ENCODE measurements around the gene ZIC5.
A peak's percentile ranks its signal among the peaks of the same experiment; 100 is the strongest.

The ZIC5 gene

DNA sequence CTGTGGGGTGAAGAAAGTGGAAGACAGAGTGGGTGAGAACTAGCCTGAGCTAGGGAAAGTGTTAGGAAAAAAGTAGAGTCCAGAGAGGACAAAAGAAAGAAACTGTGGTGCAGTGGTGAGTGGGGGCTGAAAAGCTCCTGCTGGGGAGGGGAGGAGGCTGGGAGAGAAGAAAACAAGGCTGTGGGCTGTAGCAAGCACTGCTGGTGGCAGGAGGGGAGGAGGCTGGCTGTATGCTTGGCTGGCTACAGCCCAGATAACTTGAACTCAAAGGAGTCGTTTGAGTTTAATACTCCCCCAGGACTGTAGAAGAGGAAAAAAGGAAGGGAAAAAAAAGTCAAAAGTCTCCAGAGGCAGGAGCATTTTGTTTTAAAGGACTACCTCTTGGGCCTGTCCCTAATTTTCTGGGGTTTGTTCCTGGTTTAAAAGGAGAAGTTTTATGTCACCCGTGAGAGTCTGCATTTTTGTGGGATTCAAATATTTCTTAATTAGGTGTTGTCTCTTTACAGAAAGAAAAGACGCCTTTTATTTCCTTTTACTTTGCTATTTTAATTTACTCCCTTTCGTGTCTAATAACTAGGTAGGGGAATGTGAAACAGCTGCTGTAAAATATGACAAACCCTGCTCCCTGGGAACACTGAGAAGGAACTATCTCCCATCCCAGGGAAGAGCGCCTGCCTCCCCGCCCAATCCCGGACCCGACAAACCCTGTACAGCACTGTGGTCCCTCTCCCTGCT, 21.7 kb downstream of the ZIC5 start:
- Histone ChIP-seq H3K4ac (ENCODE audit: low read length) (no peak overlapping the region), H3K79me1 (ENCODE audit: low read depth, low read length) (no peaks in the 10 kb centered on the region), H3K18ac (ENCODE audit: low read length) (peak overlapping the region; percentile 35), H2AFZ (ENCODE audit: low read length) (peak overlapping the region; percentile 46), H3K27me3 (ENCODE audit: control insufficient read depth in 3 of 3, insufficient read depth in 3 of 3, low read depth in 1 of 3, low read length in 3 of 3) (no peaks in the 10 kb centered on the region), H4K8ac (ENCODE audit: low read depth, low read length) (no peak overlapping the region), H2BK12ac (ENCODE audit: low read length) (no peak overlapping the region), H3K36me3 (replicated peaks in 1 of 2; ENCODE audit: control insufficient read depth in 2 of 2, insufficient read depth in 2 of 2, low read length in 2 of 2) (no peaks in the 10 kb centered on the region), H3K9ac (ENCODE audit: low read depth, low read length, poor library complexity) (no peak overlapping the region), H3K27ac (replicated peaks; ENCODE audit: low read length) (no peak overlapping the region), H3K4me2 (ENCODE audit: insufficient read depth, low read length, poor library complexity, severe bottlenecking) (no peak overlapping the region), H2AK5ac (ENCODE audit: low read depth, low read length) (no peak overlapping the region), H2BK120ac (ENCODE audit: low read depth, low read length) (no peak overlapping the region), H3K23ac (ENCODE audit: low read depth, low read length, poor library complexity) (no peak overlapping the region), H3K14ac (ENCODE audit: low read length) (no peak overlapping the region), H3K4me3 (ENCODE audit: low read length in 2 of 2) (no peak overlapping the region), H2BK15ac (ENCODE audit: low read length) (no peak overlapping the region), H2BK5ac (ENCODE audit: low read length) (no peak overlapping the region), H3K9me3 (replicated peaks in 1 of 2; ENCODE audit: control insufficient read depth in 2 of 2, insufficient read depth in 1 of 2, low read depth in 1 of 2, low read length in 2 of 2) (no peaks in the 10 kb centered on the region), H4K91ac (ENCODE audit: low read depth, low read length, poor library complexity) (no peak overlapping the region), H3K4me1 (ENCODE audit: control insufficient read depth in 2 of 2, insufficient read depth in 1 of 2, low read depth in 1 of 2, low read length in 2 of 2) (peaks cover 5 to 19% of the 10 kb centered on the region in 2 donors)
- DNase-seq (ENCODE audit: low spot score): no peak
- no CpG with 5 or more reads among the region's 8 CpGs for WGBS, 2 donors (ENCODE audit: extremely low coverage in 2 of 2, insufficient read length in 2 of 2, insufficient replicate concordance in 1 of 2)

DNA sequence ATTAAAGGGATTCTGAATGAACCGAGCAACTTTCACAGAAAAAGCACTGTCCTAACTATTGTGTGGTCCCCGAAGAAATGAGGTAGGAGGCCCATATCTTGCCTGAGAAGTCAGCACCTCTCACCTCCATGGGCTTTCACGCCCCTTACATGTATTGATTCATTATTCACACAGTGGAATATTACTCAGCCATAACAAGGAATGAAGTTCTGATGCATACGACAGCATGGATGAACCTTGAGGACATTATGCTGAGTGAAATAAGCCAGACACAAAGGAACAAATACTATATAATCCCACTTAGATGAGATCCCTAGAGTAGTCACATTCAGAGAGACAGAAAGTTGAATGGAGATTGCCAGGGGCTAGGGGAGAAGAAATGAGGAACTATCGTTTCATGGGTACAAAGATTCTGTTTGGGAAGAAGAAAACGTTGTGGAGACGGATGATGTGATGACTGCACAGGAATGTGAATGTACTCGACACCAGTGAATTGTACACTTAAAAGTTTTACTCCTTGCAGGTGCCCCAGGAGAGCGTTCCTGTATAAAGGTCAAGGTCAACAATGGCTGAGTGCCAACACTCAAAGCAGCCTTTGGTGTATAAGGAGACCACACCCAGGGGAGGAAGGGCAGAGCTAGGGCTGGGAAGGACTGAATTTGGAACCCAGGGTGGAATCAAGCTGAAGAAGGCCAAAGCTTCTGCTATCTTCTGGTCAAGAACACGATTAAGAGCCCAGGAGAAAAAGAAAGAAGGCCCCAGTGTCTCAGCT, 22.5 kb downstream of the ZIC5 start:
- no peak overlapping the region for H3K4me2 ChIP-seq (ENCODE audit: insufficient read depth, low read length, poor library complexity, severe bottlenecking)
- peak overlapping the region; percentile 46 for H2AFZ ChIP-seq (ENCODE audit: low read length)
- peaks cover 5 to 19% of the 10 kb centered on the region in 2 donors for H3K4me1 ChIP-seq (ENCODE audit: control insufficient read depth in 2 of 2, insufficient read depth in 1 of 2, low read depth in 1 of 2, low read length in 2 of 2)
- no peak overlapping the region for H3K4me3 ChIP-seq (ENCODE audit: low read length in 2 of 2)
- H2BK120ac ChIP-seq (ENCODE audit: low read depth, low read length): no peak overlapping the region
- no peaks in the 10 kb centered on the region for H3K36me3 ChIP-seq (replicated peaks in 1 of 2; ENCODE audit: control insufficient read depth in 2 of 2, insufficient read depth in 2 of 2, low read length in 2 of 2)
- H2BK5ac ChIP-seq (ENCODE audit: low read length): no peak overlapping the region
- H3K27ac ChIP-seq (replicated peaks; ENCODE audit: low read length): no peak overlapping the region
- no peaks in the 10 kb centered on the region for H3K79me1 ChIP-seq (ENCODE audit: low read depth, low read length)
- no peak overlapping the region for H4K91ac ChIP-seq (ENCODE audit: low read depth, low read length, poor library complexity)
- no peaks in the 10 kb centered on the region for H3K27me3 ChIP-seq (ENCODE audit: control insufficient read depth in 3 of 3, insufficient read depth in 3 of 3, low read depth in 1 of 3, low read length in 3 of 3)
- H3K18ac ChIP-seq (ENCODE audit: low read length): no peak overlapping the region
- H3K4ac ChIP-seq (ENCODE audit: low read length): no peak overlapping the region
- 100% methylated on average over 2 of the region's 10 CpGs; no CpG with 5 or more reads in 1 of the 2 donors for WGBS, 2 donors (ENCODE audit: extremely low coverage in 2 of 2, insufficient read length in 2 of 2, insufficient replicate concordance in 1 of 2)
- no peak overlapping the region for H4K8ac ChIP-seq (ENCODE audit: low read depth, low read length)
- H2BK15ac ChIP-seq (ENCODE audit: low read length): no peak overlapping the region
- DNase-seq (ENCODE audit: low spot score): no peak
- H2BK12ac ChIP-seq (ENCODE audit: low read length): no peak overlapping the region
- H2AK5ac ChIP-seq (ENCODE audit: low read depth, low read length): no peak overlapping the region
- no peaks in the 10 kb centered on the region for H3K9me3 ChIP-seq (replicated peaks in 1 of 2; ENCODE audit: control insufficient read depth in 2 of 2, insufficient read depth in 1 of 2, low read depth in 1 of 2, low read length in 2 of 2)
- H3K14ac ChIP-seq (ENCODE audit: low read length): no peak overlapping the region
- H3K9ac ChIP-seq (ENCODE audit: low read depth, low read length, poor library complexity): no peak overlapping the region
- H3K23ac ChIP-seq (ENCODE audit: low read depth, low read length, poor library complexity): no peak overlapping the region

DNA sequence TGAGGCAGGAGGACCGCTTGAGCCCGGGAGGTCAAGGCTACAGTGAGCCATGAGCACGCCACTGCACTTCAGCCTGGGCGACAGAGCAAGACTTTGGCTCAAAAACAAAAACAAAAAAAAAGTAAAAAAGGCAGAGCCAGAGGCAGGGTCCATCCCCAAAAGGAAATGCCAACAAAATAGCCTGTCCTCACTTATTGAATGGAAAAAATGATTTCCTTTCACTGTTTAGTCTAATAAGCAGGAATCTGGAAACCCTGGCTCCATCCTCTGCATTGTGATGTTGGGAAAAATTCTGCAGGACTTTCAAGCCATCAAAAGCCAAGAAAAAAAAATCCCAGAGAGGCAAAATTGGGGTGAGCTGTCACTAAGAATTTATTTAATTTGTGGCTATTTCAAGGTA, 23.2 kb downstream of the ZIC5 start:
- Histone ChIP-seq H3K79me1 (ENCODE audit: low read depth, low read length) (no peaks in the 10 kb centered on the region), H3K9ac (ENCODE audit: low read depth, low read length, poor library complexity) (no peak overlapping the region), H3K4me2 (ENCODE audit: insufficient read depth, low read length, poor library complexity, severe bottlenecking) (no peak overlapping the region), H3K14ac (ENCODE audit: low read length) (no peak overlapping the region), H3K4me3 (ENCODE audit: low read length in 2 of 2) (no peak overlapping the region), H2AFZ (ENCODE audit: low read length) (no peak overlapping the region), H3K18ac (ENCODE audit: low read length) (no peak overlapping the region), H3K4ac (ENCODE audit: low read length) (no peak overlapping the region), H3K4me1 (ENCODE audit: control insufficient read depth in 2 of 2, insufficient read depth in 1 of 2, low read depth in 1 of 2, low read length in 2 of 2) (peaks cover 5 to 19% of the 10 kb centered on the region in 2 donors), H3K36me3 (replicated peaks in 1 of 2; ENCODE audit: control insufficient read depth in 2 of 2, insufficient read depth in 2 of 2, low read length in 2 of 2) (no peaks in the 10 kb centered on the region), H2AK5ac (ENCODE audit: low read depth, low read length) (no peak overlapping the region), H3K9me3 (replicated peaks in 1 of 2; ENCODE audit: control insufficient read depth in 2 of 2, insufficient read depth in 1 of 2, low read depth in 1 of 2, low read length in 2 of 2) (no peaks in the 10 kb centered on the region), H4K8ac (ENCODE audit: low read depth, low read length) (no peak overlapping the region), H2BK15ac (ENCODE audit: low read length) (no peak overlapping the region), H2BK5ac (ENCODE audit: low read length) (no peak overlapping the region), H3K23ac (ENCODE audit: low read depth, low read length, poor library complexity) (no peak overlapping the region), H2BK120ac (ENCODE audit: low read depth, low read length) (no peak overlapping the region), H2BK12ac (ENCODE audit: low read length) (no peak overlapping the region), H3K27me3 (ENCODE audit: control insufficient read depth in 3 of 3, insufficient read depth in 3 of 3, low read depth in 1 of 3, low read length in 3 of 3) (no peaks in the 10 kb centered on the region), H4K91ac (ENCODE audit: low read depth, low read length, poor library complexity) (no peak overlapping the region), H3K27ac (replicated peaks; ENCODE audit: low read length) (no peak overlapping the region)
- WGBS, 2 donors (ENCODE audit: extremely low coverage in 2 of 2, insufficient read length in 2 of 2, insufficient replicate concordance in 1 of 2): no CpG with 5 or more reads among the region's 4 CpGs
- DNase-seq (ENCODE audit: low spot score): no peak

DNA sequence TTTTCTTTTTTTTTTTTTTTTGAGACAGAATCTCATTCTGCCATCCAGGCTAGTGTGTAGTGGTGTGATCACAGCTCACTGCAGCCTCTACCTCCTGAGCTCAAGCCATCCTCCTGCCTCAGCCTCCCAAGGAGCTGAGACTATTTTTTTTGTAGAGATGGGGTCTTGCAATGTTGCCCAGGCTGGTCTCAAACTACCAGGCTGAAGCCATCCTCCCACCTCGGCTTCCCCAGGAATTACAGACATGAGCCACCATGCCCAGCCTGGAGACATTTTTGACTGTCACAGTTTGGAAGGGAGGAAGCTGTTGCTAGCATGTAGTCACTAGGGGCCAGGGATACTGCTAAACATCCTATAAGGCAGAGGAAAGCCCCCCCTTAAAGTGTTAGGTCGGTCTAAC, 23.9 kb downstream of the ZIC5 start:
- Histone ChIP-seq H2BK120ac (ENCODE audit: low read depth, low read length) (no peak overlapping the region), H3K79me1 (ENCODE audit: low read depth, low read length) (no peaks in the 10 kb centered on the region), H3K4me2 (ENCODE audit: insufficient read depth, low read length, poor library complexity, severe bottlenecking) (no peak overlapping the region), H3K9ac (ENCODE audit: low read depth, low read length, poor library complexity) (no peak overlapping the region), H3K4ac (ENCODE audit: low read length) (no peak overlapping the region), H3K27me3 (ENCODE audit: control insufficient read depth in 3 of 3, insufficient read depth in 3 of 3, low read depth in 1 of 3, low read length in 3 of 3) (no peaks in the 10 kb centered on the region), H4K8ac (ENCODE audit: low read depth, low read length) (no peak overlapping the region), H2AK5ac (ENCODE audit: low read depth, low read length) (no peak overlapping the region), H3K4me1 (ENCODE audit: control insufficient read depth in 2 of 2, insufficient read depth in 1 of 2, low read depth in 1 of 2, low read length in 2 of 2) (peaks cover 5 to 19% of the 10 kb centered on the region in 2 donors), H3K27ac (replicated peaks; ENCODE audit: low read length) (no peak overlapping the region), H3K4me3 (ENCODE audit: low read length in 2 of 2) (no peak overlapping the region), H2AFZ (ENCODE audit: low read length) (no peak overlapping the region), H2BK5ac (ENCODE audit: low read length) (no peak overlapping the region), H2BK15ac (ENCODE audit: low read length) (no peak overlapping the region), H3K18ac (ENCODE audit: low read length) (no peak overlapping the region), H3K14ac (ENCODE audit: low read length) (no peak overlapping the region), H3K9me3 (replicated peaks in 1 of 2; ENCODE audit: control insufficient read depth in 2 of 2, insufficient read depth in 1 of 2, low read depth in 1 of 2, low read length in 2 of 2) (no peaks in the 10 kb centered on the region), H2BK12ac (ENCODE audit: low read length) (no peak overlapping the region), H3K36me3 (replicated peaks in 1 of 2; ENCODE audit: control insufficient read depth in 2 of 2, insufficient read depth in 2 of 2, low read length in 2 of 2) (no peaks in the 10 kb centered on the region), H4K91ac (ENCODE audit: low read depth, low read length, poor library complexity) (no peak overlapping the region), H3K23ac (ENCODE audit: low read depth, low read length, poor library complexity) (no peak overlapping the region)
- DNase-seq (ENCODE audit: low spot score): no peak
- no CpG with 5 or more reads among the region's 2 CpGs for WGBS, 2 donors (ENCODE audit: extremely low coverage in 2 of 2, insufficient read length in 2 of 2, insufficient replicate concordance in 1 of 2)

Data from neuronal stem cell (in vitro differentiated cells).